Measurements from ENCODE around the gene TMCO1. TPM values are rescaled to one million over a fixed set of nuclear protein-coding genes. Genes with fewer than 3 reads are reported as not detected.

Gene TMCO1
- total RNA-seq, 4 donors from 2014 or later = 31.5 to 65.5 (median 45.5) TPM

DNA sequence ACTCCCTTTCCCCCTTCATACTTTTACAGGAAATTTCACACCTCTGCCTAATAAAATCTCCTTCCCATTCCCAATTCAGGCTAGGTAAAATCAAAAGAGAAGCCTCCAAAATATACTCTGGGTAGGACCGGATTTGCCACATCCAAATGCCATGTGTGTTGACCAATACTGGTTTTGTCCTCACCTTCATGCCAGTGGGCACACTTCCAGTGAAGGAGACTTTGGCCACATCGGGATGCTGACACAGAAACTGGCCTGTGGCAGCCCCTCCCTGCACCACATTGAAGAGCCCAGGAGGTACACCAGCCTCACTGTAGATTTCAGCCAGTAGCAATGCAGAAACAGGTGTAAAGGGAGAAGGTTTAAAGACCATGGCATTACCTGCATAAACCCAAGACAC lies 88.4 kb downstream of the TMCO1 start:
- Histone ChIP-seq H3K4me1 (no peaks in the 10 kb centered on the region), H3K4me3 (no peak overlapping the region), H3K27ac (no peak overlapping the region), H3K36me3 (peaks cover 4 to 81% (median 4%) of the 10 kb centered on the region in 3 donors), H3K9me3 (no peaks in the 10 kb centered on the region), H3K27me3 (no peaks in the 10 kb centered on the region)
- no peak for DNase-seq (ENCODE audit: low spot score in 2 of 2)
- TF ChIP-seq, protein P1, sequence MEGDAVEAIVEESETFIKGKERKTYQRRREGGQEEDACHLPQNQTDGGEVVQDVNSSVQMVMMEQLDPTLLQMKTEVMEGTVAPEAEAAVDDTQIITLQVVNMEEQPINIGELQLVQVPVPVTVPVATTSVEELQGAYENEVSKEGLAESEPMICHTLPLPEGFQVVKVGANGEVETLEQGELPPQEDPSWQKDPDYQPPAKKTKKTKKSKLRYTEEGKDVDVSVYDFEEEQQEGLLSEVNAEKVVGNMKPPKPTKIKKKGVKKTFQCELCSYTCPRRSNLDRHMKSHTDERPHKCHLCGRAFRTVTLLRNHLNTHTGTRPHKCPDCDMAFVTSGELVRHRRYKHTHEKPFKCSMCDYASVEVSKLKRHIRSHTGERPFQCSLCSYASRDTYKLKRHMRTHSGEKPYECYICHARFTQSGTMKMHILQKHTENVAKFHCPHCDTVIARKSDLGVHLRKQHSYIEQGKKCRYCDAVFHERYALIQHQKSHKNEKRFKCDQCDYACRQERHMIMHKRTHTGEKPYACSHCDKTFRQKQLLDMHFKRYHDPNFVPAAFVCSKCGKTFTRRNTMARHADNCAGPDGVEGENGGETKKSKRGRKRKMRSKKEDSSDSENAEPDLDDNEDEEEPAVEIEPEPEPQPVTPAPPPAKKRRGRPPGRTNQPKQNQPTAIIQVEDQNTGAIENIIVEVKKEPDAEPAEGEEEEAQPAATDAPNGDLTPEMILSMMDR (IDR thresholded peaks at IDR 0.05) = no peak
- no peak for TF ChIP-seq POLR2A (IDR thresholded peaks at IDR 0.05)
- TF ChIP-seq EP300 (IDR thresholded peaks at IDR 0.05) = no peak
- WGBS, 2 donors = 97 to 100% methylated on average over 2 of the region's 2 CpGs

DNA sequence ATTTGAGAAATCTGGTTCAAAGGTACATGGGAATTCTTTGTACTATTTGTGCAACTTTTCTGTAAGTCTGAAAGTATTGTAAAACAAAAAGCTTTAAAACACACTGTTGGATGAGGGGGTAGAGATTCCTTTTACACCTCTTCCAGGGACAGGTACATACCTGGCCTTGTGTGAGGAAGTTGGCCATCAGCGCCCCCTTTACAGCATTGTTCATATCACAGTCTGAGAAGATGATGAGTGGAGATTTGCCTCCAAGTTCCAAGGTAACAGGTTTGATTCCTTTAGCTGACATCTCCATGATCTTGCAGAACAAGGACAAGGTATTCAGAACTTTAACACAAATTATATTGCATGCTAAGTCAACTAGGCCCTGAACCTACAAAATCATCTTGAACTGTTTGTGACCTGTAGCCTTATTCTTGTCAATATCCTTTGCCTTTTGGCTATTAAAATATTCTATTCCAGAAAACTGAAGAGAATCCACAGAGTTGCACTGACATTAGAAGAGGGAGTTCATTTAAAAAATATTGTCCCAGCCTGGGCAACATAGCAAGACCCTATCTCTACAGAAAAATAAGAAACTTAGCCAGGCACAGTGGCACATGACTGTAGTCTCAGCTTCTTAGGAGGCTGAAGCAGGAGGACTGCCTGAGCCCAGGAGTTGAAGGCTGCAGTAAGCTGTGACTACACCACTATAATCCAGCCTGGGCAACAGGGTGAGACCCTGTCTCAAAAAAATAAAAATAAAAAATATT lies 89.2 kb downstream of the TMCO1 start:
- Histone ChIP-seq H3K9me3 (no peaks in the 10 kb centered on the region), H3K4me1 (no peaks in the 10 kb centered on the region), H3K27me3 (no peaks in the 10 kb centered on the region), H3K36me3 (peaks cover 4 to 89% (median 4%) of the 10 kb centered on the region in 3 donors), H3K4me3 (no peak overlapping the region), H3K27ac (no peak overlapping the region)
- DNase-seq (ENCODE audit: low spot score in 2 of 2) = no peak
- 15 to 97% methylated on average over 1 of the region's 1 CpG for WGBS, 2 donors
- TF ChIP-seq, protein P1 (IDR thresholded peaks at IDR 0.05) = no peak
- TF ChIP-seq EP300 (IDR thresholded peaks at IDR 0.05) = no peak
- TF ChIP-seq POLR2A (IDR thresholded peaks at IDR 0.05) = no peak

DNA sequence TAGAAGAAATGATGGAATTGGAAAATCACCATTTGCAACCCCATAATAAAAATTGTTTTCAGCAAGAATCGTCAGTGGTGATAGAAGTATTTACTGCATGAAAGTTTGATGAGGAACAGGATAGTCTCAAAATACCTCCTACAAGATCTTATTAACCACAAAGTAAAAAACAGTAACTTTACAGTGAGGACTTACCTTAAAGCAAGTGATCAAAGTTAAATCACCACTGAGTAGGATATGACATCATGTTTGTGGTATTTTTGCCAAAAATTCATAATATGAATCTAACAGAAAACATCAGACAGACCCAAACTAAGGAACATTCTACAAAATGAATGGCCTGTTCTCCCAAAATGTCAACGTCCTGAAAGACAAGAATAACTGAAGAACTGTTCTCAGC lies 90.2 kb downstream of the TMCO1 start:
- WGBS, 2 donors = 0 to 24% methylated on average over 2 of the region's 2 CpGs
- TF ChIP-seq EP300 (IDR thresholded peaks at IDR 0.05) = no peak
- TF ChIP-seq, protein P1 (IDR thresholded peaks at IDR 0.05) = no peak
- TF ChIP-seq POLR2A (IDR thresholded peaks at IDR 0.05) = no peak
- DNase-seq (ENCODE audit: low spot score in 2 of 2) = no peak
- Histone ChIP-seq H3K4me3 (no peak overlapping the region), H3K4me1 (no peaks in the 10 kb centered on the region), H3K36me3 (peaks cover 4 to 89% (median 4%) of the 10 kb centered on the region in 3 donors), H3K27me3 (no peaks in the 10 kb centered on the region), H3K27ac (no peak overlapping the region), H3K9me3 (no peaks in the 10 kb centered on the region)

Other genes with a start within 250 kb of the TMCO1 start
- gene LRRC52, start 224.9 kb downstream of the TMCO1 start, total RNA-seq = not detected
- 100 to 1,000 TPM; 106 to 175 (median 157) TPM for gene MGST3, start 137.6 kb downstream of the TMCO1 start, total RNA-seq
- 100 to 1,000 TPM in 1 of 4 donors, 10 to 100 TPM in 3; 55.3 to 109 (median 74.5) TPM for gene ALDH9A1, start 70.3 kb downstream of the TMCO1 start, total RNA-seq
- 10 to 100 TPM; 29.7 to 36.0 (median 33.8) TPM for gene UCK2, start 58.7 kb upstream of the TMCO1 start, total RNA-seq